NCI-H187 treated with DMSO at 0.1 percent for 48 hours (cell line): ENCODE measurements around the gene TFE3.

Source experiments
- DNase-seq: peaks from one replicate; lab custom pipeline; 2025; lab: John Stamatoyannopoulos, UW

Gene TFE3

GRCh38 chrX:49043220-49043986 is at the start of gene TFE3:
Gene TFE3, minus strand, starts transcription at chrX:49043357. Its CDS starts 131 bp downstream, at chrX:49043226.
- DNase-seq: peak; percentile 60

- DNase-seq: no peak
These were observed 46.4 kb upstream of the TFE3 start for GRCh38 chrX:49089553-49089952.

- no peak for DNase-seq
These were observed 39.2 kb upstream of the TFE3 start for GRCh38 chrX:49082271-49082871.

GRCh38 chrX:49079489-49080428 is 36.6 kb upstream of the TFE3 start, which contains the start of gene WDR45:
Gene WDR45, minus strand, starts transcription at chrX:49079887. Its CDS starts 1,792 bp downstream, at chrX:49078095.
- no peak for DNase-seq

GRCh38 chrX:49077941-49078340 is 34.8 kb upstream of the TFE3 start:
- DNase-seq: no peak

GRCh38 chrX:49075347-49075746 is 32.2 kb upstream of the TFE3 start:
- no peak for DNase-seq

- peak; percentile 5 for DNase-seq
These were observed 30.7 kb upstream of the TFE3 start, which contains the start of gene PRAF2 for GRCh38 chrX:49073601-49074575. Gene PRAF2, minus strand, starts transcription at chrX:49074002. Its CDS starts 15 bp downstream, at chrX:49073987.

- DNase-seq: no peak
These were observed 29.5 kb upstream of the TFE3 start for GRCh38 chrX:49072712-49073095.

- no peak for DNase-seq
These were observed 28.9 kb upstream of the TFE3 start for GRCh38 chrX:49071877-49072711.

- no peak for DNase-seq
These were observed 27.8 kb upstream of the TFE3 start for GRCh38 chrX:49070988-49071387.

- no peak for DNase-seq
These were observed 25.9 kb upstream of the TFE3 start for GRCh38 chrX:49069038-49069437.

GRCh38 chrX:49067285-49068120 is 24.3 kb upstream of the TFE3 start:
- no peak for DNase-seq

GRCh38 chrX:49066690-49067089 is 23.5 kb upstream of the TFE3 start:
- no peak for DNase-seq

GRCh38 chrX:49066278-49066677 is 23.1 kb upstream of the TFE3 start:
- no peak for DNase-seq

GRCh38 chrX:49064735-49065134 is 21.6 kb upstream of the TFE3 start:
- DNase-seq: no peak

GRCh38 chrX:49064303-49064702 is 21.1 kb upstream of the TFE3 start:
- DNase-seq: no peak

GRCh38 chrX:49063715-49064114 is 20.6 kb upstream of the TFE3 start:
- no peak for DNase-seq

- no peak for DNase-seq
These were observed 18.8 kb upstream of the TFE3 start for GRCh38 chrX:49061916-49062315.

- no peak for DNase-seq
These were observed 18.3 kb upstream of the TFE3 start for GRCh38 chrX:49061490-49061889.
